H54 (cell line): Measurements from ENCODE around the gene EIF5A.
A peak's percentile ranks its signal among the peaks of the same experiment; 100 is the strongest.

Experiments
- DNase-seq: peaks from one replicate; pipeline ENCODE4 v3.0.0; 2011; ENCODE audit warnings: low spot score, mixed read lengths; ENCODE audit not compliant: insufficient read length
- FAIRE-seq: peaks from 3 replicates; lab custom pipeline; 2011; peaks lifted over from hg19 to GRCh38; lab: Jason Lieb, UNC
- POLR2A ChIP-seq: IDR thresholded peaks from 2 replicates; pipeline ENCODE4 v1.6.1; 2011; ENCODE audit warnings: low read depth, mild to moderate bottlenecking, low read length

Gene EIF5A

GRCh38 chr17:7340179-7340578, 32.8 kb downstream of the EIF5A start:
- DNase-seq (no peak), FAIRE-seq (no peak)
- TF ChIP-seq POLR2A, result no peak

- DNase-seq (no peak), FAIRE-seq (no peak)
- no peak for TF ChIP-seq POLR2A
Observed at GRCh38 chr17:7341842-7342241, 34.4 kb downstream of the EIF5A start.

GRCh38 chr17:7343250-7343649, 35.8 kb downstream of the EIF5A start:
- no peak for TF ChIP-seq POLR2A
- DNase-seq (no peak), FAIRE-seq (no peak)

- no peak for DNase-seq
- no peak for TF ChIP-seq POLR2A
Observed at GRCh38 chr17:7346761-7347614, 39.6 kb downstream of the EIF5A start.

GRCh38 chr17:7347630-7348477, 40.4 kb downstream of the EIF5A start:
- TF ChIP-seq POLR2A, result no peak
- FAIRE-seq (no peak), DNase-seq (no peak)

More at GRCh38 chr17:7346761-7347614, 39.6 kb downstream of the EIF5A start:
- FAIRE-seq, result no peak

- DNase-seq (no peak), FAIRE-seq (no peak)
- no peak for TF ChIP-seq POLR2A
Observed at GRCh38 chr17:7348478-7349242, 41.2 kb downstream of the EIF5A start.

- DNase-seq, result peak; percentile 94
- no peak for FAIRE-seq
- peak; percentile 71 for TF ChIP-seq POLR2A
Observed at GRCh38 chr17:7351665-7352502, 44.5 kb downstream of the EIF5A start, which contains the start of gene KCTD11. Gene KCTD11 (plus strand): TSS chr17:7352162.

- TF ChIP-seq POLR2A, result no peak
- FAIRE-seq, result no peak
- DNase-seq, result no peak
Observed at GRCh38 chr17:7352503-7352889, 45.1 kb downstream of the EIF5A start.

- DNase-seq (no peak), FAIRE-seq (no peak)
- no peak for TF ChIP-seq POLR2A
Observed at GRCh38 chr17:7352910-7353635, 45.6 kb downstream of the EIF5A start.

GRCh38 chr17:7354262-7354843, 46.9 kb downstream of the EIF5A start:
- DNase-seq (peak; percentile 50), FAIRE-seq (no peak)
- no peak for TF ChIP-seq POLR2A

GRCh38 chr17:7355053-7355452, 47.6 kb downstream of the EIF5A start, which contains the start of gene TMEM95:
Gene TMEM95 (plus strand): TSS chr17:7355156. CDS start chr17:7355205, 49 bp downstream.
- TF ChIP-seq POLR2A, result no peak
- no peak for DNase-seq
- no peak for FAIRE-seq

GRCh38 chr17:7355573-7355972, 48.1 kb downstream of the EIF5A start:
- FAIRE-seq, result no peak
- DNase-seq, result no peak

More at GRCh38 chr17:7355573-7355972, 48.1 kb downstream of the EIF5A start:
- no peak for TF ChIP-seq POLR2A
